Urinary bladder (tissue), 4 donors: ENCODE data around the gene CCL21. TPM values are rescaled to one million over a fixed set of nuclear protein-coding genes. Genes with fewer than 3 reads are reported as not detected.
"Not testable (repeated sequence)": the region's sequence is repeated elsewhere in the genome, so short reads cannot be mapped to it uniquely, and the experiment has no call there.

ENCODE experiments used
- DNase-seq: peaks from one replicate; pipeline ENCODE4 v3.0.0-alpha.2; 2015; ENCODE audit errors: extremely low spot score
- H3K27ac ChIP-seq: one replicate; pipeline ENCODE4 v1.5.1; 2013; ENCODE audit warnings: low read depth, mild to moderate bottlenecking, moderate library complexity
- H3K36me3 ChIP-seq: one replicate; pipeline ENCODE4 v1.6.1; 2013; ENCODE audit warnings: mild to moderate bottlenecking, moderate library complexity; ENCODE audit not compliant: insufficient read depth
- H3K4me1 ChIP-seq: one replicate; pipeline ENCODE4 v1.6.1; 2013; ENCODE audit warnings: mild to moderate bottlenecking, moderate library complexity; ENCODE audit not compliant: insufficient read depth
- H3K4me3 ChIP-seq: one replicate; pipeline ENCODE4 v1.5.1; 2013; ENCODE audit warnings: low read depth, low read length
- WGBS: extraction: QIAGEN DNeasy Blood & Tissue Kit; methylation state at CpG from one replicate; pipeline ENCODE4 v1.1.7; 2013; 5-methylcytosine and 5-hydroxymethylcytosine counted together
- polyA plus RNA-seq: library from polyadenylated mRNA; stranded (reverse); fragments of 200-250 nt; gene quantifications from one replicate; pipeline ENCODE4 v1.2.3, GENCODE V29; 2013
- total RNA-seq: library from RNA; depleted of rRNA; stranded (reverse); fragments of >200 nt; gene quantifications from one replicate; pipeline ENCODE4 v1.2.3, GENCODE V29; 2014
- donor health status: healthy with polysubstance abuse.
- donor health status: healthy.

Gene CCL21
- total RNA-seq, result 35.7 TPM
- polyA plus RNA-seq, result 60.4 TPM

GRCh38 chr9:34710023-34710422 is at the start of gene CCL21:
TSS of gene CCL21 (minus strand) at chr9:34710136. CDS start at chr9:34710066, 70 bp downstream.
- H3K4me3 ChIP-seq, result no peak within 1 kb of the TSS
- DNase-seq, result peak; percentile 32
- 60% methylated on average over 2 of the region's 2 CpGs for WGBS
- H3K4me1 ChIP-seq, result no peaks in the 10 kb centered on the region
- H3K27ac ChIP-seq, result no peak within 1 kb of the TSS
- H3K36me3 ChIP-seq, result no peaks in the 10 kb centered on the region

GRCh38 chr9:34759432-34760134 is 49.6 kb upstream of the CCL21 start:
- no peak for DNase-seq
- Histone ChIP-seq H3K36me3 (no peaks in the 10 kb centered on the region), H3K4me3 (no peak overlapping the region), H3K4me1 (no peaks in the 10 kb centered on the region), H3K27ac (no peak overlapping the region)
- WGBS, result 78% methylated on average over 13 of the region's 13 CpGs

GRCh38 chr9:34750320-34750719 is 40.4 kb upstream of the CCL21 start:
- not testable (repeated sequence) for H3K27ac ChIP-seq, H3K4me3 ChIP-seq, H3K36me3 ChIP-seq, H3K4me1 ChIP-seq, DNase-seq
- WGBS, result 77% methylated on average over 2 of the region's 2 CpGs

- no peaks in the 10 kb centered on the region for H3K4me1 ChIP-seq
- H3K36me3 ChIP-seq, result no peaks in the 10 kb centered on the region
- no peak overlapping the region for H3K27ac ChIP-seq
- no peak overlapping the region for H3K4me3 ChIP-seq
- no peak for DNase-seq
These were observed 36.6 kb upstream of the CCL21 start for GRCh38 chr9:34746526-34746925.

GRCh38 chr9:34744295-34745221 is 34.6 kb upstream of the CCL21 start:
- WGBS, result 51% methylated on average over 2 of the region's 2 CpGs

GRCh38 chr9:34742710-34743109 is 32.8 kb upstream of the CCL21 start:
- WGBS, result 91% methylated on average over 2 of the region's 2 CpGs
- no peak for DNase-seq
- H3K4me3 ChIP-seq, result no peak overlapping the region
- no peaks in the 10 kb centered on the region for H3K36me3 ChIP-seq
- no peak overlapping the region for H3K27ac ChIP-seq
- H3K4me1 ChIP-seq, result no peaks in the 10 kb centered on the region

More at GRCh38 chr9:34744295-34745221, 34.6 kb upstream of the CCL21 start:
- Histone ChIP-seq H3K4me3 (no peak overlapping the region), H3K36me3 (no peaks in the 10 kb centered on the region), H3K27ac (no peak overlapping the region), H3K4me1 (no peaks in the 10 kb centered on the region)
- DNase-seq, result no peak

- no peak overlapping the region for H3K4me3 ChIP-seq
- H3K27ac ChIP-seq, result no peak overlapping the region
- no peaks in the 10 kb centered on the region for H3K4me1 ChIP-seq
- 71% methylated on average over 6 of the region's 6 CpGs for WGBS
- DNase-seq, result no peak
- no peaks in the 10 kb centered on the region for H3K36me3 ChIP-seq
These were observed 31.7 kb upstream of the CCL21 start for GRCh38 chr9:34741628-34742027.

GRCh38 chr9:34740176-34740575 is 30.2 kb upstream of the CCL21 start:
- 96% methylated on average over 27 of the region's 27 CpGs for WGBS
- H3K4me1 ChIP-seq, H3K4me3 ChIP-seq, H3K27ac ChIP-seq, H3K36me3 ChIP-seq, DNase-seq: not testable (repeated sequence)

GRCh38 chr9:34737677-34738260 is 27.8 kb upstream of the CCL21 start:
- Histone ChIP-seq H3K27ac (no peak overlapping the region), H3K36me3 (no peaks in the 10 kb centered on the region), H3K4me1 (no peaks in the 10 kb centered on the region), H3K4me3 (no peak overlapping the region)
- 47% methylated on average over 6 of the region's 6 CpGs for WGBS
- DNase-seq, result no peak

GRCh38 chr9:34734720-34735119 is 24.8 kb upstream of the CCL21 start:
- DNase-seq, result no peak
- Histone ChIP-seq H3K27ac (no peak overlapping the region), H3K4me3 (no peak overlapping the region), H3K36me3 (no peaks in the 10 kb centered on the region), H3K4me1 (no peaks in the 10 kb centered on the region)

- Histone ChIP-seq H3K27ac (no peak overlapping the region), H3K4me1 (no peaks in the 10 kb centered on the region), H3K36me3 (no peaks in the 10 kb centered on the region), H3K4me3 (no peak overlapping the region)
- no peak for DNase-seq
- 81% methylated on average over 2 of the region's 2 CpGs for WGBS
These were observed 22.9 kb upstream of the CCL21 start for GRCh38 chr9:34732886-34733285.

- 90% methylated on average over 1 of the region's 1 CpG for WGBS
- H3K27ac ChIP-seq, result no peak overlapping the region
These were observed 22.5 kb upstream of the CCL21 start for GRCh38 chr9:34732478-34732877.

GRCh38 chr9:34723141-34723540 is 13.2 kb upstream of the CCL21 start:
- Histone ChIP-seq H3K36me3 (no peaks in the 10 kb centered on the region), H3K27ac (no peak overlapping the region), H3K4me3 (no peak overlapping the region), H3K4me1 (no peaks in the 10 kb centered on the region)
- DNase-seq, result no peak
- WGBS, result 90% methylated on average over 11 of the region's 11 CpGs

More at GRCh38 chr9:34732478-34732877, 22.5 kb upstream of the CCL21 start:
- H3K4me3 ChIP-seq, result no peak overlapping the region
- H3K4me1 ChIP-seq, result no peaks in the 10 kb centered on the region
- DNase-seq, result no peak
- no peaks in the 10 kb centered on the region for H3K36me3 ChIP-seq

GRCh38 chr9:34719769-34720025 is 9.8 kb upstream of the CCL21 start:
- DNase-seq, H3K4me1 ChIP-seq, H3K4me3 ChIP-seq, H3K27ac ChIP-seq, H3K36me3 ChIP-seq: not testable (repeated sequence)
